H1 (cell line): ENCODE data around the gene GNG8. TPM values are rescaled to one million over a fixed set of nuclear protein-coding genes. Genes with fewer than 3 reads are reported as not detected.

Experiments used
- CTCF ChIA-PET: fragments of 300-600 bp; sonication (Branson Sonifier 250); formaldehyde crosslinking; loops from one replicate; lab custom pipeline; 2021; ENCODE audit not compliant: partially characterized antibody; lab: Charles Lee
- POLR2A ChIA-PET: fragments of 300-600 bp; sonication (Branson Sonifier 250); formaldehyde crosslinking; loops from one replicate; lab custom pipeline; 2021; ENCODE audit warnings: inconsistent platforms; ENCODE audit not compliant: partially characterized antibody; lab: Charles Lee
- DNase-seq, 2 experiments: peaks; one replicate each; pipeline versions ENCODE4 v3.0.0 to v3.0.0-alpha.2; 2010 to 2022; ENCODE audit warnings: low spot score in 2 of 2, low read depth in 1 of 2, mixed read lengths in 1 of 2
- FAIRE-seq: peaks from 2 replicates; lab custom pipeline; 2011; peaks lifted over from hg19 to GRCh38; lab: Jason Lieb, UNC
- H2AFZ ChIP-seq: 2 replicates; pipeline ENCODE4 v1.8.1; 2012; ENCODE audit warnings: low read length, inconsistent platforms
- H2AK5ac ChIP-seq: 2 replicates; pipeline ENCODE4 v1.6.1; 2013; ENCODE audit warnings: low read depth, low read length
- H2BK120ac ChIP-seq: replicated peaks from 2 replicates; pipeline ENCODE3; 2013; ENCODE audit warnings: low read depth, low read length, inconsistent platforms
- H2BK12ac ChIP-seq: 2 replicates; pipeline ENCODE4 v1.6.1; 2013; ENCODE audit warnings: low read depth, low read length
- H2BK15ac ChIP-seq: 2 replicates; pipeline ENCODE4 v1.6.1; 2013; ENCODE audit warnings: low read length
- H2BK20ac ChIP-seq: 2 replicates; pipeline ENCODE4 v1.6.1; 2013; ENCODE audit warnings: low read length
- H2BK5ac ChIP-seq: 2 replicates; pipeline ENCODE4 v1.6.1; 2013; ENCODE audit warnings: low read depth, low read length
- H3K14ac ChIP-seq: 2 replicates; pipeline ENCODE4 v1.6.1; 2013; ENCODE audit warnings: inconsistent platforms; ENCODE audit not compliant: insufficient read length
- H3K18ac ChIP-seq: 2 replicates; pipeline ENCODE4 v1.6.1; 2013; ENCODE audit warnings: low read length; ENCODE audit errors: extremely low read depth
- H3K23ac ChIP-seq: 2 replicates; pipeline ENCODE4 v1.6.1; 2013; ENCODE audit warnings: inconsistent platforms; ENCODE audit not compliant: insufficient read length
- H3K23me2 ChIP-seq: 2 replicates; pipeline ENCODE4 v1.6.1; 2013; ENCODE audit warnings: low read depth, low read length
- H3K27ac ChIP-seq: 2 replicates; pipeline ENCODE4 v1.6.1; 2011; ENCODE audit warnings: low read depth, low read length, inconsistent platforms
- H3K27me3 ChIP-seq, 4 experiments: replicated peaks in 1 of 4; 1 replicate in 1 of 4; 2 replicates in 3 of 4; pipeline versions ENCODE4 v1.6.1 to v1.8.1; 2011 to 2013; ENCODE audit warnings: low read length in 3 of 4, mild to moderate bottlenecking in 3 of 4, inconsistent platforms in 2 of 4, mixed read lengths in 2 of 4, moderate library complexity in 1 of 4; ENCODE audit not compliant: control insufficient read depth in 3 of 4, insufficient read depth in 3 of 4; ENCODE audit errors: extremely low read depth in 1 of 4
- H3K36me3 ChIP-seq, 4 experiments: 2 replicates each; pipeline versions ENCODE4 v1.6.1 to v1.8.1; 2011 to 2013; ENCODE audit warnings: mild to moderate bottlenecking in 4 of 4, low read length in 3 of 4, moderate library complexity in 2 of 4, control low read depth in 1 of 4, inconsistent platforms in 1 of 4; ENCODE audit not compliant: insufficient read depth in 4 of 4, control insufficient read depth in 2 of 4
- H3K4ac ChIP-seq: replicated peaks from 2 replicates; pipeline ENCODE3; 2013; ENCODE audit warnings: low read length, low read depth, mixed read lengths, inconsistent platforms; ENCODE audit not compliant: insufficient read length
- H3K4me1 ChIP-seq, 4 experiments: replicated peaks in 1 of 4; 1 replicate in 1 of 4; 2 replicates in 3 of 4; pipeline versions ENCODE4 v1.6.1 to v1.8.1; 2011 to 2013; ENCODE audit warnings: low read length in 3 of 4, inconsistent platforms in 2 of 4, mixed read lengths in 1 of 4; ENCODE audit not compliant: insufficient read depth in 4 of 4, control insufficient read depth in 3 of 4
- H3K4me2 ChIP-seq, 2 experiments: 2 replicates each; pipeline versions ENCODE4 v1.6.1 to v1.8.1; 2011 to 2013; ENCODE audit warnings: low read depth in 2 of 2, low read length in 2 of 2, control low read depth in 1 of 2, inconsistent platforms in 1 of 2, mild to moderate bottlenecking in 1 of 2; ENCODE audit not compliant: insufficient read depth in 1 of 2
- H3K4me3 ChIP-seq, 4 experiments: fragments of 200-600, 300-600 bp in 1 of 4; sonication (generic), shearing (Covaris generic), sonication (Bioruptor Twin) in 1 of 4; 2 replicates each; pipeline versions ENCODE4 v1.5.1 to v1.8.1; 2011 to 2016; ENCODE audit warnings: low read length in 4 of 4, low read depth in 3 of 4, control low read depth in 2 of 4, inconsistent platforms in 2 of 4, mild to moderate bottlenecking in 2 of 4, mixed read lengths in 1 of 4, moderate library complexity in 1 of 4; ENCODE audit not compliant: insufficient read depth in 2 of 4; ENCODE audit errors: extremely low read depth in 1 of 4
- H3K56ac ChIP-seq: replicated peaks from 2 replicates; pipeline ENCODE3; 2013; ENCODE audit warnings: low read depth, mild to moderate bottlenecking, mixed read lengths, low read length, inconsistent platforms; ENCODE audit not compliant: insufficient read length
- H3K79me1 ChIP-seq: 2 replicates; pipeline ENCODE4 v1.6.1; 2013; ENCODE audit warnings: low read depth, low read length, control low read depth
- H3K79me2 ChIP-seq, 2 experiments: 2 replicates each; pipeline versions ENCODE4 v1.6.1 to v1.8.1; 2012 to 2013; ENCODE audit warnings: low read length in 2 of 2, mild to moderate bottlenecking in 2 of 2, inconsistent platforms in 1 of 2; ENCODE audit not compliant: insufficient read depth in 2 of 2, control insufficient read depth in 1 of 2
- H3K9ac ChIP-seq, 4 experiments: replicated peaks in 1 of 4; 1 replicate in 1 of 4; 2 replicates in 3 of 4; pipeline versions ENCODE4 v1.6.1 to v1.8.1; 2011 to 2013; ENCODE audit warnings: low read depth in 3 of 4, low read length in 3 of 4, control low read depth in 2 of 4, mild to moderate bottlenecking in 2 of 4, moderate library complexity in 2 of 4, inconsistent platforms in 1 of 4; ENCODE audit errors: extremely low read depth in 1 of 4
- H3K9me3 ChIP-seq, 2 experiments: 2 replicates each; pipeline versions ENCODE4 v1.6.1 to v1.8.1; 2012 to 2013; ENCODE audit warnings: mild to moderate bottlenecking in 2 of 2, moderate library complexity in 2 of 2, control low read depth in 1 of 2, inconsistent platforms in 1 of 2, low read depth in 1 of 2, low read length in 1 of 2, mixed read lengths in 1 of 2; ENCODE audit not compliant: insufficient read depth in 2 of 2
- H4K20me1 ChIP-seq, 2 experiments: replicated peaks in 1 of 2; 2 replicates each; pipeline versions ENCODE3 to v1.8.1; 2011 to 2013; ENCODE audit warnings: inconsistent platforms in 2 of 2, low read length in 2 of 2, mild to moderate bottlenecking in 1 of 2; ENCODE audit not compliant: insufficient read depth in 2 of 2, control insufficient read depth in 1 of 2
- H4K5ac ChIP-seq: 2 replicates; pipeline ENCODE4 v1.6.1; 2013; ENCODE audit warnings: low read length, low read depth, mixed read lengths, inconsistent platforms; ENCODE audit not compliant: insufficient read length
- H4K8ac ChIP-seq: 2 replicates; pipeline ENCODE4 v1.8.0; 2013; ENCODE audit warnings: mild to moderate bottlenecking, moderate library complexity, low read length, inconsistent platforms; ENCODE audit not compliant: insufficient read depth; ENCODE audit errors: extremely low read depth
- H4K91ac ChIP-seq: replicated peaks from 2 replicates; pipeline ENCODE3; 2013; ENCODE audit warnings: low read length, mixed read lengths, inconsistent platforms; ENCODE audit not compliant: insufficient read length
- EP300 ChIP-seq, 2 experiments: IDR thresholded peaks; 1 replicate in 1 of 2; 2 replicates in 1 of 2; pipeline ENCODE4 v1.6.1; 2011 to 2012; ENCODE audit warnings: low read depth in 2 of 2, low read length in 2 of 2, mild to moderate bottlenecking in 2 of 2, borderline replicate concordance in 1 of 2, inconsistent platforms in 1 of 2, moderate library complexity in 1 of 2
- GTF2F1 ChIP-seq: IDR thresholded peaks from 2 replicates; pipeline ENCODE4 v1.6.1; 2012; ENCODE audit warnings: low read depth, low read length, improper control_type of control experiment, borderline replicate concordance
- MAFK ChIP-seq: IDR thresholded peaks from 2 replicates; pipeline ENCODE4 v1.6.1; 2012; ENCODE audit warnings: low read depth, mild to moderate bottlenecking, improper control_type of control experiment, low read length
- NANOG ChIP-seq: IDR thresholded peaks from 2 replicates; pipeline ENCODE4 v1.6.1; 2011; ENCODE audit warnings: low read length, low read depth, mild to moderate bottlenecking, inconsistent platforms; ENCODE audit not compliant: insufficient read depth, poor library complexity, severe bottlenecking
- RBBP5 ChIP-seq: IDR thresholded peaks from 2 replicates; pipeline ENCODE4 v1.7.1; 2012; ENCODE audit warnings: low read depth, mild to moderate bottlenecking, inconsistent platforms, low read length, moderate library complexity, borderline replicate concordance
- RNF2 ChIP-seq: fragments of 200-900, 300-1000 bp; sonication (generic); IDR thresholded peaks from 2 replicates; pipeline ENCODE4 v1.7.1; 2016; ENCODE audit warnings: borderline replicate concordance, low read depth, mild to moderate bottlenecking, antibody characterized with exemption, low read length; ENCODE audit not compliant: poor library complexity, severe bottlenecking; ENCODE audit errors: missing control alignments
- SIN3A ChIP-seq, 2 experiments: IDR thresholded peaks in 1 of 2; conservative IDR thresholded peaks in 1 of 2; 2 replicates each; pipeline ENCODE4 v1.6.1; 2011 to 2012; ENCODE audit warnings: low read length in 2 of 2, improper control_type of control experiment in 1 of 2, low read depth in 1 of 2, mild to moderate bottlenecking in 1 of 2
- SRF ChIP-seq: IDR thresholded peaks from 2 replicates; pipeline ENCODE4 v1.6.1; 2011; ENCODE audit warnings: mild to moderate bottlenecking, low read depth, low read length, moderate library complexity
- TCF12 ChIP-seq: IDR thresholded peaks from 2 replicates; pipeline ENCODE4 v1.6.1; 2011; ENCODE audit warnings: low read depth, mild to moderate bottlenecking, low read length
- WGBS, 2 experiments: shearing (Covaris generic) in 1 of 2; methylation state at CpG; one replicate each; pipeline versions ENCODE4 v1.1.6 to v1.1.7; 2013 to 2015; ENCODE audit warnings: low lambda C conversion rate in 2 of 2, mixed read lengths in 2 of 2, inconsistent platforms in 1 of 2, low coverage in 1 of 2, missing lambda C conversion rate in 1 of 2; ENCODE audit not compliant: insufficient replicate concordance in 2 of 2, insufficient coverage in 1 of 2, insufficient read length in 1 of 2; ENCODE audit errors: extremely low coverage in 1 of 2, missing lambda C conversion rate in 1 of 2; 5-methylcytosine and 5-hydroxymethylcytosine counted together
- polyA plus RNA-seq, 7 experiments: library from polyadenylated mRNA; depleted of rRNA in 3 of 7; stranded (reverse) in 5 of 7; unstranded in 2 of 7; fragments of >200 nt in 5 of 7; fragments of 200-250 nt in 2 of 7; gene quantifications; 1 replicate in 5 of 7; 2 replicates in 1 of 7; 4 replicates in 1 of 7; pipeline versions ENCODE4 v1.2.1 to v1.2.3, GENCODE V29; 2011 to 2013; ENCODE audit warnings: missing spikeins in 2 of 7, mixed read lengths in 2 of 7
- total RNA-seq: library from RNA; stranded (reverse); fragmentation: NEBNext Ultra II Directional; extraction: Animal tissue kit (Norgen Biotek cat#: 25700); gene quantifications from 2 replicates; pipeline ENCODE4 v1.2.1, GENCODE V29; 2021

Gene GNG8
- total and polyA plus RNA-seq, 2 of the 8 experiments (the other 6 are each of a cell fraction or from before 2014, with no cell fraction given), result not detected

- Histone ChIP-seq H2BK20ac (no peak overlapping the region), H3K9ac (no peak overlapping the region), H3K27me3 (peaks cover 5 to 26% (median 14%) of the 10 kb centered on the region in 4 experiments), H2BK12ac (peak overlapping the region; percentile 92), H3K14ac (no peak overlapping the region), H3K4me1 (peaks cover 4 to 21% (median 9%) of the 10 kb centered on the region in 4 experiments), H2BK5ac (no peak overlapping the region), H2AFZ (peak overlapping the region; percentile 84; the same call in 1 of the 2 replicates), H2AK5ac (0 out of 2 replicates have a peak overlapping the region, but pooled peaks have one; percentile 53), H3K4ac (no peak overlapping the region), H3K4me2 (peak overlapping the region; percentile 8 to 48), H4K8ac (no peak overlapping the region), H3K79me1 (no peaks in the 10 kb centered on the region), H3K23ac (no peak overlapping the region), H3K27ac (no peak overlapping the region), H2BK120ac (no peak overlapping the region), H3K9me3 (no peaks in the 10 kb centered on the region), H4K91ac (no peak overlapping the region), H3K18ac (no peak overlapping the region; the same call in 1 of the 2 replicates), H2BK15ac (no peak overlapping the region), H4K20me1 (no peaks in the 10 kb centered on the region), H3K79me2 (no peaks in the 10 kb centered on the region), H4K5ac (no peak overlapping the region), H3K56ac (no peak overlapping the region), H3K36me3 (no peaks in the 10 kb centered on the region), H3K23me2 (peaks cover 1% of the 10 kb centered on the region; the same call in 1 of the 2 replicates), H3K4me3 (no peak overlapping the region)
- POLR2A ChIA-PET, result no interaction called here
- CTCF ChIA-PET, result interaction anchor here (0.8 to 18.2 kb wide), 3 partner anchors 24 to 38 kb away, joined by 3 to 341 read pairs (median 3); no protein-coding TSS in a partner anchor
- TF ChIP-seq MAFK, result no peak
- TF ChIP-seq SIN3A (conservative IDR thresholded peaks at IDR 0.05 in 1 of 2, IDR thresholded peaks at IDR 0.05 in 1 of 2; ENCODE audit: low read depth in 1 of 2, low read length in 2 of 2), result no peak
- TF ChIP-seq RNF2, result no peak
- no peak for TF ChIP-seq GTF2F1
- TF ChIP-seq RBBP5, result no peak
- peak; percentile 73 for TF ChIP-seq SRF
- no peak for TF ChIP-seq TCF12
- no peak for TF ChIP-seq EP300 (IDR thresholded peaks at IDR 0.05; ENCODE audit: borderline replicate concordance in 1 of 2, low read depth in 2 of 2, low read length in 2 of 2)
- no peak for TF ChIP-seq NANOG
- DNase-seq (peak in 1 of 2 experiments; percentile 49), FAIRE-seq (peak; percentile 13)
- 47% methylated on average over 13 of the region's 16 CpGs; no CpG with 5 or more reads in 1 of the 2 experiments for WGBS, 2 experiments
Observed at GRCh38 chr19:46654621-46655152, 18.7 kb upstream of the GNG8 start.
